Activated CD4-positive, alpha-beta T cell treated with anti-CD3 and anti-CD28 coated beads for 1 hour (primary cell): Measurements from ENCODE around the gene BTLA.
"Not testable (repeated sequence)": the region's sequence is repeated elsewhere in the genome, so short reads cannot be mapped to it uniquely, and the experiment has no call there.

ENCODE experiments used
- DNase-seq: peaks from one replicate; pipeline ENCODE4 v3.0.0-alpha.2; 2020

The BTLA gene

DNA sequence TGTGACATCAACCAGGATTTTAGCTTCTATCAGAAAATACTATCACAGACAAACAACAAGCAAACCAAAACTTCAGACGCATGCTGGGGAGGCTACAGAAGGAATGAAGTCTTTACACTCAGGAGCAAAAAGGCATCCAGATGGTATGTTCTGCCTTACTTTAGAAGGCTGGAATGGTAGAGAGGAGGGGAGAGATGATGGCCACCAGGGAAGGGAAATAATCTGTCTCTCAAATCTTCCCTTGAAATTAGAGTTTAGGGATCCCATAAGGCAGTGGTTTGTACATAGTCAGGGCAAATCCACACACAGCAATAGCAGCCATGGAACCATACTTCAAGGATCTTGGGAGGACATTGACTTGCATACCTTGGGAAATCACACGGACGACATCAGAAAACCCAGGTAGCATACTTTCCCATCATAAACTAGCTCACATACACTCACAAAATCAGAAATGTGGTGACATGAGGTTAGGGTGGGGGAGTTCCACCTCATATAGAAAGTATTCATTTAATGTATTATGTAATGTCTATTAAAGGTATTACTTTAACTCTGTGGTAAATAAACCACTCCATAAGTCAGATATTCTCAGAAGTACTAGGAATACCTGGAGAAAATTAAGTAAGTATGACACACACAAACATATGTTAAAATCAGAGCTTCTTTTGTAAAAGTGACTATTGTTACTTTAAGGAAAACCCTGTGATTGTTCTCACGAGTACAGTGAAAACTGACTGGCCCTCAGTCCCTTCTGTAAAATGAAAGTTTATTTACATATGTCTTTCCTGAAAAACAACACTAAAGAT is 9.4 kb downstream of the BTLA start:
- DNase-seq: no peak

DNA sequence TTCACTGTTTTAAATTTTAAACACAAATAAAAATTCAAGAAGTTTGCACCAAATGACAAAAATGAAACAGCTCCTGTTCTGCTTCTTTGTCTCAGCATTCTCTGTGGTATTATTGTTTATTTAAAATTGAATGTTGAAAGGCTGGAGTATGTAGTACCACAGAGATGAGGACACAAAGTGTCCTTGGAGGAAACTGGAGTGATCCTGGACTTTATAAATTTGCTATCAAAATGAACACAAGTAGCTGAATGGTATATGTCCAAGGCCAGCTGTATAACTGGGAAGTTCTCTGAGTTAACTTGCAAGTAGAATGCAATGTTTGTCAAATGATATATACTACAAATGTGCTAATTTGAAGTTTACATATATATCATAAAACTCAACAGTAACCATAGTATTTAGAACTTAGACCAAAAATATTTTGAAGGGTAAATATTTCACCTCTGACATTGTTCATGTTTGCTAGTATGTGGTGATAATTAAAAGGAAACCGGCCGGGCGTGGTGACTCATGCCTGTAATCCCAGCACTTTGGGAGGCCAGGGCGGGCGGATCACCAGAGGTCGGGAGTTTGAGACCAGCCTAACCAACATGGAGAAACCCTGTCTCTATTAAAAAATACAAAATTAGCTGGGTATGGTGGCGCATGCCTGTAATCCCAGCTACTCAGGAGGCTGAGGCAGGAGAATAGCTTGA is 12.3 kb downstream of the BTLA start:
- no peak for DNase-seq

DNA sequence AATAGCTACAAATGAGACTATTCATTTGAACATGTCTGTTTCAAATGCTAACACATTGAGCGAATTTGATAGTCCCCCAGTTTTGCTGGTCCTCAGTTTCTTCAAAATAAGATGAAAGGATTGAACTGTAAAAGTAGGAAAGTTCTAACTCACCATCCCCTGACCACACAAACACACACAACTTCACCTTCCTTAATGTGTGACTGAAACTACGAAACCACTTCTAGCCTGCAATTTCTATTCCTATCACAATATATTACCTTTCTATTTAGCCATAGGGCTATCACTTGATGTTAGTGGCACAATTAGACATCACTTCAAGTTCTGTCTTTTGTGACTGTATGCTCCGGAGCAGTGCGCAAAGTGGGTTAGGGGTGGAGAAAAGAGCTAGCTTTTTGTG is 14.9 kb downstream of the BTLA start:
- no peak for DNase-seq

DNA sequence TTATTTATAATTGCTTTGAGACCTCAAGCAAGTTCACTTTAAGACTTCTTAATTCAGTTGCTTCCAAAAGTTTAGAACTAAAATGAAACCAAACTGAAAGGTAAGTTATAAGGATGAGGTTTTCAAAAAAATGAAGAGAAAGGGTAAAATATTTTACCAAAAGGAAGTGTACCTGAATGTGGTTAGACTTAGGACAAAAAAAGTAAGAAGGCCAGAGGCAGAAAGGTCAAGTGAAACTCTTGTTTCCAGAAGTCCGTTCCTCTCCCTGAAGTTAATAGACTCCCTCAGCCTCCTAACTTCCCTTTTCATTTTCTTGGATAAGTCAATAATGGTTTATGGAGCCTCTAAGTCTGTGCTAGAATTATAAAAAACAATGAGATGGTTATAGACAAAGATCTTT is 16.6 kb downstream of the BTLA start:
- no peak for DNase-seq

DNA sequence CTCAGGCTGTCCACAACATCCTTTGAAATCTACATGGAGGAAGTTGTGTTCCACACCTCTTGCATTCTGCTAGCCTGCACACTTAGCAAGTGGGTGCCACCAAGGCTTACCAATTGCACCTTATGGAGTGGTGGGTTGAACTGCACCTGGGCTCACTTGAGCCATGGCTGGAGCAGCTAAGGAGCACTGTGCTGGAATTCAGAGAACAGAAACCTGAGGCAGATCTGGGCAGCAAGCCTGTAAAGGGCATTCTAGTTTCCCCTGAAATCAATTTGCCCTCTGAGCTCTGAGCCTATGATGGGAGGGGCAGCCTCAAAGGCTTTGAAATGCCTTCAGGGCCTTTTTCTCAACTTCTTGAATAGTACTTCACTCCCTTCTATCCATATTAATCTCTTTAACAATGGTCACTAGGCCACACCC is 18.0 kb downstream of the BTLA start:
- DNase-seq: no peak

DNA sequence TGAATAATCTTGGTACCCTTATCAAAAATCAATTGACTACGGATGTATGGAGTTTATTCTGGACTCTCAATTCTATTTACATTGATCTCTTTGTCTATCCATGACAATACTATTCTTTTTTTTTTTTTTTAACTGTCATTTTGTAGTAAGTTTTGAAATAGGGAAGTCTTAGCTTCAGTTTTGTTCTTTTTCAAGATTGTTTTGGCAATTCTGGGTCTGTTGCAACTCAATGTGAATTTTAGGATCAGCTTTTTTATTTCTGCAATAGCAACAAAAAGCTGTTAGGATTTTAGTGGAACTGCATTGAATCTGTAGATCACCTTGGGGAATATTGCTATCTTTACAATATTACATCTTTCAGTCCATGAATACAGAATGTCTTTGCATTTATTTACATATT is 21.4 kb downstream of the BTLA start:
- no peak for DNase-seq

DNA sequence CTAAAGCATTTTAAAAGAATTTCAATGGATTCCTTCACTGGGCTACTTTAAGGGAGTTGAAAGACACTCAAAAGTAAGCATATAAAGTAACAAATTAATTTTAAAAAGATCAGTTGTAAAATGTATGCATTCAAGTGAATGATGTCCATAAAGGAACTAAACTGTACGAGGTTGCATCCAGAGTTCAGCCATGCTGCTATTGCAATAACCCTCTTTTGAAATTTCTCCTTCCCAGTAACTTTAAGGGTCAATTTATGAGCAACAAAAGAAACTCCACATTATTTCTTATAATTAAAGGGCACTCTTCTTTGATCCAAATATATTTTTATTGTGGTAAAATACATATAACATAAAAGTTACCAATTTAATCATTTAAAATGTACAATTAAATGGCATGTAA is 22.9 kb downstream of the BTLA start:
- no peak for DNase-seq

DNA sequence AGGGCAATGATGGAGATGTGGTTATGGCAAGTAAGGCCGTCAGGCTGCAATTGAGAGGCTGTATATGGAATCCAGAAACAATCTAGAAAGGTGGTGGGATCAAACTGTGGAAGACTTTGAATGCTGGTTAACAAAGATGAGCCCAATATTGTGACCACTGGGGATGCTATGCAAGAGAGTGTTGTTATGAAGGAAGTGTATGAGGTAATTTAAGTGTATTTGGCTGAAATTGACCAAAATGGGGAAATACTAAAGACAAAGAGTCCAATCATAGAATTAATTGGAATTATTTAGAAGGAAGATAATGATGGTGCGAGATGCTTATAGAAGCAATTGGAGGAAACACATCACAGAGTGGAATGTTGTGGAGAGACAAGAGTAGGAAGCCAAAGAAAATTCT is 24.5 kb downstream of the BTLA start:
- no peak for DNase-seq

DNA sequence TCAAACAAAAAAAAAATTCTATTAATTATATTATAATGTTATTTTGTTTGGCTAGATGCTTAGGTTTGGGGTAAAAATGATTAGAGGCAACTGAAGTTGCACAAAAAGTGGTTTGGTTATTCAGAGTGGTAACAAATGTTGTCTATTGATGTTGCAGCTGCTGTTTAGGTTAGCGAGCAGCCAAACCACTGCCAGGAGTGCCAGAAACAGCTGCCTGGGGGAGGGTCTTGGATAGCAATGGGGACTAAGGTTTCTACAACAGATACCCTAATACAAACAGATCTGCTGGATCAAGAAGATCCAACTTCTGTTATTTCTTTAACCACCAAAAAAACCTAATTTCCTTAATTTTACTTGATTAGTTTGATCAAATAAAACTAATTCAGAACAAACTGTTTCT is 26.6 kb downstream of the BTLA start:
- DNase-seq: no peak

DNA sequence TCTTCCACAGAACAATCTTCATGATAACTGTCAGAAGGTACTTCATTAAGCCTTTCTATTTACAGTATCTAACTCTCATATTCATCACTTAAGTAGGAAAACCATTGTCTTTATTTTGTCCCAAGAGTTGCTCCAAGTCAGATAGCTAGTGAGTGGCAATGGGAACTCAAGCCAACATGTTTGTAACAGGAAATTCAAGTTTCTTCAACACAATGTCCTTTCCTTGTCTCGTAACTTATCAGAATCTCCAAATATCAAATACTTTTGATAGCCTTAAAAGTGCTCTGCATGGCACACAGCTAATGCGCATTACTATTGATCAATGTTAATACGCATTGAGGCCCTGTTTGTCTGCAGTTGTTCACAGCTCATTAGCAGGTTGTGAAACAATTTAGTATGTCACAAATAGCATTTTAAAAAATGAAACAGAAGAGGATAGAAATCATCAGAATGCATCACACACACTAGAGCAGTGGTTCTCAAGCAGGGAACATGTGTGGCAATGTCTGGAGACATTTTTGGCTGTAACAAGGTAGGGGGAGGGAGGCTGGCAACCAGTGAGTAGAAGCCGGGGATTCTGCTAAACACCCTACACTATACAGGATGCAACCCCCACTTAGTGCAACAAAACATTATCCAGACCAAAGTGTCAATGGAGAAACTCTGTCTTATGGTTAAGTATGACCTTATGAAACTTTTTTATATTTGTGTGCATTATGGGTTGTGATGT is 27.5 kb downstream of the BTLA start:
- no peak for DNase-seq

DNA sequence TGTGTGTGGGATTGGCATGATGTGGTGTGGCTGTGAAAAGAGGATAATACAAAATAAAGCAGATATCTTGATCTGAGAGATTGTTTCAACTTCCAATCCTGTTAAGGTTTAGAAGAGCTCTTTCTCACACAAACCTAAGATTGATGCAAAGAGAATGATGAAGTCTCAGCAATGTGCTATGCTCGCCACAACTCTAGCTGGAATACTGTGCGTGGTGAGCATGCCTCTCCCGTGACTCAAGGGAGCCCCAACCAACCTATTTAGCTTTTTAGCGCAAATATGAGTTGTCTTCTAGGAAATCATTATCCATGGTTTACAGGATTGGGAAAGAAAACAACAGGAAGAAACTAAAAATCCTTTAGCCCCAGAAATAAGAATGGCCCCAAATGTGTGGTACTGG is 28.5 kb downstream of the BTLA start:
- DNase-seq: no peak

DNA sequence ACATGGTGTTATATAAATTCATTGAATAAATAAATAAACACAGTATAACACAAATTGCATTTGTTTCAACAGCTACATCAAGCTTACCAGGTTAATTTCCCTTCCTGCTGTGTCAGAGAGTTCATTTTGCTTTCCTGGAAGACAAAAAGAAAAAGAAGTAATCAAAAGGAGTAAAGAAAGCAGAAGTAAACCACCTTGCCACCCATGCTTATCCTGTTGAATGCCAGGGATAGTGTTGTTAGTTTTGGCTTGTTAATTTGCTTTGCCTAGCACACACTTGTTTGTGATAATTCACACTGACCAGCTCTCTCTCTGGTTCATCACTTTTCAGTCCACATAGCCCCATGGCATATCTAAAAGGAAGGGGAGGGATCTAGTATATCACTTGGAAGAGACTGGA is 29.6 kb downstream of the BTLA start:
- DNase-seq: no peak

DNA sequence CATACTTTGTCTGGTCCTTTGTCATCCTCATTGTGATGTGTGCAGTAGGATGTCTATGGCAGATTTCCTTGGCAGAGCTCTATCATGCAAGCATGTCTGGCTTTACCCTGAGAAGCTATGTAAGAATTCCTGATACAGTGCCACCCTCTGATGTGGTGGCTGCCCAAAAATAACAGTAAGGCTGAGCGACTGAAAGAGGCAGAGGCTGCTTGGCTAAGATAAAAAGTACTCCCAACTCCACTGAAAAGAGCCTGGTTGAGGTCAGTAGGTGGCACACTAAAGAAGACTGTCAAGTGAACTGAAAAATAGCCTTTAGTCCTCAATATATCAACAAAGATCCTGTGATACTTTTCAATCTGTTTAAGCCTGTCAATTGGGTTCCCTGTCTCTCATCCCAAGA is 31.7 kb downstream of the BTLA start:
- DNase-seq: no peak

DNA sequence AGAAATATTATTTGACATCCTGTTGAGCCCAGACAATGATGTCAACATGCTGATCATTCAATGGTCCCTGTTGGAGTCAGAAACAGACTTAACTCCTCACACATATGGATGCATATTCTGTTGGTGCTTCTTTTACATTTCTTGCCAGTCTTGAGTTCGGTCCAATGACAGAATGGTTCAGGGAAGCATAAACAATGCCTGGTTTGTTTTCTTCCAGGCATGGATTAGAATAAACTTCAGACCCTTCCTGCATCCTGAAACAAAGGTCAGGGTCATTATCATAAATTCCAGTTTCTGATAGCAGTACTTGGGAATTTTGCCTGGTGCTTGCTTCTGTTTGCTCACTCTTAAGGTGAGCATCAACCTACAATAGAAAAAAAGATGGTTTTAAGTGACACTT is 33.3 kb downstream of the BTLA start:
- DNase-seq: no peak

DNA sequence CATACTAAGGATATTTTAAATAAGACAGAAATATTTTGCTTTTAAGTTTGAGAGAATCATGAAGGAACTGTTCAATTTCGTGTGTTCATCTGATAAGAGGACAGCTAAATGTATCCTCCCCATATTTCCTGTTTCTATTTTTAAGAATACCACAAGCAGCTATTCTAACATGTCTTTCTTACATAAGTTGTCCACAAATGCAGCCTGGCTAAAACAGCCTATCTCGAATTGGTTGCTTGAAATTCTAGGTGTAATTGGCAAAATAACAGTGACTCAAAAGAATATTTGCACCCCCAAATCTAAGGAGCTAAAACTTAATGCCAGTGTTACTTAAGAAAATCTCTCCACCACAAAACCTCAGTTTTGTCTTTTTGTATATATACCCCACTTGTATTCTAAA is 35.0 kb downstream of the BTLA start:
- no peak for DNase-seq

DNA sequence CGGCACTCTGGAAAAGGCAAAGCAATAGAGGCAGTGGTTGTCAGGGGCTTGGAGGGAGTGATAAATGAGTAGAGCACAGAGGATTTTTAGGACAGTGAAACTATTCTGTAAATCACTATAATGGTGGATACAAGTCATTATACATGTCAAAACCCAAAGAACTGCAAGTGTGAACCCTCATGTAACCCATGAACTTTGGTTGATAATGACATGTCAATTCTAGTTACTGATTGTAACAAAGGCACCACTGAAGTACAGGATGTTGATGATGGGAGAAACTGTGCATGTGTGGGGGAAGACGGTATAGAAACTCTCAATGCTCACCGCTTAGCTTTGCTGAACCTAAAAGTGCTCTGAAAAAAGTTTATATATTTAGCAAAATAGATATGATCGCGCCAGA is 36.0 kb downstream of the BTLA start:
- DNase-seq: no peak

DNA sequence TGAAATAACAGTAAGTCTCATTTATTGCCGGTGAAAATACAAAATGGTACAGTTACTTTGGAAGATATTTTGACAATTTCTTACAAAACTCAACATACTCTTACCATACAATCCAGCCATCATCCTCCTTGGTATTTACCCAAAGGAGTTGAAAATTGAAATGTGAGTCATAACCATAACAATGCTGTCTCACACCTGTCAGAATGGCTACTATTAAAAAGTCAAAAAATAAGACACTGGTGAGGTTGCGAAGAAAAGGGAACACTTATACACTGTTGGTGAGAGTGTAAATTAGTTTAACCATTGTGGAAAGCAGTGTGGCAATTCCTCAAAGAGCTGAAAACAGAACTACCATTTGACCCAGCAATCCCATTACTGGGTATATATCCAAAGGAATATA is 37.5 kb downstream of the BTLA start:
- DNase-seq: not testable (repeated sequence)

DNA sequence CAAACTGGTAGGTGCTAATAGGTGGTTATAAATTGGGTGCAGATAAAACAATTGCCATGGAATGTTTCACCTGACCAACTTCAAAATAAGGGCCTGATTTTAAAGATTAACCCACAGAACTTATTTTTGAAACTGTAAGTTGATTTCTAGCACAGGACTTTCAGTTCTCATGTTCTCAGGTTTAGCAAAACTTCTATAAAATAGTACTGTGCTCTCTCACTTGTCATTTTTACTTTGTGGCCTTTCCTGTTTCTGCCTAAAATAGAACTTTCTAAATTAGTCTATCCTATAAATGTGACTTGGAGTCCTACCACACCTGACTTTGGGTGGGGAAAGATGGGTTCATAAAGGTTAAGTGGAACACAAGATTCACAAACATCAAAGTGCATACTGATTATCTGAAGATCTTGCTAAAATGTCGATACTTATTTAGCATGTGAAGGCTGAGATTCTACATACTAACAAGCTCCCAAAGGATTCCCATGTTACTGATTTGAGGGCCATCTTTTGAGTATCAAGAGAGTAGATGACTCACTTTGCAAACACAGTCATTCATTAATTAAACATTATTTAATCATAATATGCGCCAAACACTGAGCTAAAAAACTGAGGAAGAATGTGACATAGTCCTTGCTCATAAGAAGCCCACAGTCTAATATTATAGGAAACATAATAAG is 38.6 kb downstream of the BTLA start:
- DNase-seq: no peak

DNA sequence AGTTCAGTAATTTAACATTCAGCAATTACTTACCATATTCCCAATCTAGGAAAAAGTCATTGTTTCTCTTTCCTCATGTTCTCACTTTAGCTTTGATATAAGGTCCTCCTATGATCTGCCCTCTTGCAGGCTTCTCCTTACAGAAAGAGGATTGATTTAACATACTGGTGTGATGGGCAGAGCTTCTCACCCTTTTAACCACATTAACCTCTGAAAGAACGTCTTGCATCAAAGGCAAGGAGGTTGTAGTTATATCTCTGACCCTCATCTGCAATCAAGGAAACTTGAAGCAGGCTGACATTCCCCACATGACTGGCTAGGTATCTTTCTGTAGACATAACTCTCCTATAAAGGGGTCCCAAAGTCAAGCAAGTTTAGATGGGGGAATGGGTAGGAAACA is 39.5 kb downstream of the BTLA start:
- DNase-seq: no peak

DNA sequence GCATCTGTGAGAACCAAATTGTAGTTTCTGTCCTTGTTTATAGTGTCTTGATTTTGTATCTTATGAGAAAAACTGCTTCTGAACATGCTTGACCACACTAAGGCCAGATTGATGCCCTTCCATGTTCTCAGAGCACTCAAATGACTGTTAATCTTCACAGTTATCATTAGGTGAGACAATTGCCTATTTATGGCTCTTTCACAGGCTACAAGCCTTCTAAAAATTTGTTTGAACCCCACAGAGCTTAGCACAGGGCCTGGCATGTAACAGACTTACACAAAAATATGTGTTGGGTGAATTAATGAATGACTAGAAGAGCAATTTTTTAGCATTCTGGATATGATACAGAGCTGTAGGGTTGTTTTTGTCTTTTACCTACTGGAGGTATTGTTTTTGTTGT is 43.1 kb downstream of the BTLA start:
- no peak for DNase-seq

DNA sequence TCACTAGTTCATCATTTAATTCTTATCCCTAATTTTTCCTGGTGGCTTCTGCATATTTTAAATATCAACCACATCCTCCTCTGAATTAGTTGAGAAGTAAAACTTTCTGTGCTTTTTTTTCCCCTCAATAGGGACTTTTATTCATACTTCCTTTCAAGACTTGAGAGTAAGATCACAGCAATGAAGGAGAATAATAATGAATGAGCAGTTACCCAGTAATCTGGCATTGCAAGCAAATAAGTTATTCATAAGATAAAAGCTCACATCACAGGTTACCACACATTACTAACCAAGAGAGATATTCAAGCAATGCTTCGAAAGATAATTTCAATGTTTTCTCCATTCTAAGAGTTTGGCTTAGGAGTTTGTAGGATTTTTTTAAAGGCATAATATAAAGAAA is 50.3 kb downstream of the BTLA start:
- DNase-seq: no peak

DNA sequence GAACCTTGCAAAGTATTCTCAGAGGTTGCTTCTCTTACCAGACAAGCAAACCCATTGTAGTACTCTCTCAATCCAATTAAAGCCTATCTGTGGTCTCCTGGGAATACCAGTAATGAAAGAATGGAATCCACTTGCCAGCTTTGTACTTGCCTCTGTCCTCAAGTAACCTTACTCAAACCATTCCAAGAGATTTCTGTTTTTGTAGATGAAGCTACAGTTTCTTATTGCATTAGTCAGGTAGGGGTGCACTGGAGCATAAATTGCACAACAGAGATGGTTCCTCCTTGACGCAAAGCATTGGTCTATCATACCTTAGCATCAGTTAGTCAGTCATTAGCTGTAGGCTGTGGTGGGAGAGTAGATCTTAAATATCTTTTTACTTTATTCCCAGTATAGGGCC is 52.9 kb downstream of the BTLA start:
- no peak for DNase-seq

DNA sequence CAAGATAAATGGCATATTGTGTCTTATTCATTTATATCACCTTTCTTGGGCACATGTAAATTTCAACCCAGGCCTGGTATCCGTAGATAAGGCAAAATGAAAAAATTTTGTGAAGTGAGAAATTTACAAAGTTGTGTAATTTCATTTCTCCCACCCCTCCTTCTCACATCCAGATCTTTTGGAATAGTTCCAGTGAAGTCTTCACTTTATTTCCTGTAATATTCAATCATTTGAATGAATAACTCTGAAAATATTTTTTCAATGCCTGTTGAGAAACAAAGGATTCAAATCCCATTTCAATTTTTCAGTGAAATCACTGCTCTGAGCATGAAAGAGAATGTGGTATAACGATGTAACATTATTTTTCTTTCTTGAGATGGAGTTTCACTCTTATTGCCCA is 53.4 kb downstream of the BTLA start:
- no peak for DNase-seq
